WTC11 (cell line): ENCODE data around the gene SORCS1. TPM values are rescaled to one million over a fixed set of nuclear protein-coding genes. Genes with fewer than 3 reads are reported as not detected.

Experiments
- ATAC-seq: fragments of 200-7000 bp; cut with Tn5 transposase; 2 replicates; pipeline ENCODE4 v1.10.0; 2021; ENCODE audit warnings: mild to moderate bottlenecking, moderate library complexity
- CTCF ChIA-PET: fragments of 300-600 bp; sonication (Branson Sonifier 250); formaldehyde crosslinking; loops from one replicate; lab custom pipeline; 2021; ENCODE audit warnings: antibody characterized with exemption; lab: Charles Lee
- POLR2A ChIA-PET: fragments of 350-600 bp; sonication (Branson Sonifier 250); formaldehyde crosslinking; loops from one replicate; lab custom pipeline; 2021; ENCODE audit warnings: antibody characterized with exemption; lab: Charles Lee
- DNase-seq: peaks from one replicate; pipeline ENCODE4 v3.0.0; 2021; ENCODE audit warnings: low spot score
- H3K27ac Mint-ChIP-seq: 2 replicates; pipeline ENCODE4 v1.8.0; 2021; ENCODE audit warnings: mixed read lengths
- H3K27me3 Mint-ChIP-seq: 2 replicates; pipeline ENCODE4 v1.8.0; 2021; ENCODE audit warnings: low read depth, mild to moderate bottlenecking, moderate library complexity, mixed read lengths
- H3K36me3 Mint-ChIP-seq: 2 replicates; pipeline ENCODE4 v1.8.0; 2021; ENCODE audit warnings: mixed read lengths
- H3K4me1 Mint-ChIP-seq: 2 replicates; pipeline ENCODE4 v1.8.0; 2022; ENCODE audit warnings: mixed read lengths
- H3K4me3 Mint-ChIP-seq: 2 replicates; pipeline ENCODE4 v1.8.0; 2021; ENCODE audit warnings: mild to moderate bottlenecking, moderate library complexity, mixed read lengths
- H3K9me3 Mint-ChIP-seq: 2 replicates; pipeline ENCODE4 v1.8.0; 2021; ENCODE audit warnings: mixed read lengths
- AR ChIP-seq: fragments of 250-450 bp; sonication (Bioruptor Pico); IDR thresholded peaks from 2 replicates; pipeline ENCODE4 v1.9.0; 2021; ENCODE audit warnings: mild to moderate bottlenecking
- E2F4 ChIP-seq: sonication (generic); formaldehyde crosslinking; IDR thresholded peaks from 2 replicates; pipeline ENCODE4 v1.8.1; 2022; ENCODE audit warnings: low read depth, mild to moderate bottlenecking, moderate library complexity, missing genetic modification reagents, borderline replicate concordance
- E2F5 ChIP-seq: sonication (generic); formaldehyde crosslinking; IDR thresholded peaks from 2 replicates; pipeline ENCODE4 v1.8.1; 2022; ENCODE audit warnings: mild to moderate bottlenecking, moderate library complexity, missing genetic modification reagents
- ELF4 ChIP-seq: sonication (generic); formaldehyde crosslinking; IDR thresholded peaks from 2 replicates; pipeline ENCODE4 v1.8.1; 2022; ENCODE audit warnings: low read depth, mild to moderate bottlenecking, moderate library complexity, missing genetic modification reagents
- FOXJ3 ChIP-seq: sonication (generic); formaldehyde crosslinking; IDR thresholded peaks from 2 replicates; pipeline ENCODE4 v1.9.0; 2021; ENCODE audit warnings: missing genetic modification reagents, mild to moderate bottlenecking, borderline replicate concordance
- FOXK1 ChIP-seq: sonication (generic); formaldehyde crosslinking; IDR thresholded peaks from 2 replicates; pipeline ENCODE4 v1.8.0; 2022; ENCODE audit warnings: mild to moderate bottlenecking, moderate library complexity, missing genetic modification reagents
- FOXP1 ChIP-seq: sonication (generic); formaldehyde crosslinking; IDR thresholded peaks from 2 replicates; pipeline ENCODE4 v1.8.0; 2022; ENCODE audit warnings: missing genetic modification reagents, mild to moderate bottlenecking, moderate library complexity, borderline replicate concordance
- GABPB1 ChIP-seq: sonication (generic); formaldehyde crosslinking; IDR thresholded peaks from 2 replicates; pipeline ENCODE4 v1.8.1; 2023; ENCODE audit warnings: mild to moderate bottlenecking, missing genetic modification reagents
- GTF2I ChIP-seq: fragments of 250-450 bp; sonication (Bioruptor Pico); conservative IDR thresholded peaks from 2 replicates; pipeline ENCODE4 v1.4.0; 2021; ENCODE audit warnings: mild to moderate bottlenecking
- HMGA2 ChIP-seq: fragments of 250-450 bp; sonication (Bioruptor Pico); IDR thresholded peaks from 2 replicates; pipeline ENCODE4 v1.4.0; 2021; ENCODE audit warnings: mild to moderate bottlenecking, moderate library complexity
- IRF2 ChIP-seq: sonication (generic); formaldehyde crosslinking; IDR thresholded peaks from 2 replicates; pipeline ENCODE4 v1.8.0; 2022; ENCODE audit warnings: low read depth, missing genetic modification reagents, borderline replicate concordance
- MAX ChIP-seq: sonication (generic); formaldehyde crosslinking; IDR thresholded peaks from 2 replicates; pipeline ENCODE4 v1.8.0; 2022; ENCODE audit warnings: mild to moderate bottlenecking, missing genetic modification reagents
- NFE2L1 ChIP-seq: sonication (generic); formaldehyde crosslinking; IDR thresholded peaks from 2 replicates; pipeline ENCODE4 v1.8.1; 2023; ENCODE audit warnings: missing genetic modification reagents
- OVOL2 ChIP-seq: fragments of 250-450 bp; sonication (Bioruptor Pico); IDR thresholded peaks from 2 replicates; pipeline ENCODE4 v1.9.0; 2021; ENCODE audit warnings: mild to moderate bottlenecking, borderline replicate concordance
- PRRX2 ChIP-seq: fragments of 250-450 bp; sonication (Bioruptor Pico); IDR thresholded peaks from 2 replicates; pipeline ENCODE4 v1.8.0; 2021; ENCODE audit warnings: mild to moderate bottlenecking
- SMAD4 ChIP-seq: sonication (generic); formaldehyde crosslinking; IDR thresholded peaks from 2 replicates; pipeline ENCODE4 v1.8.0; 2022; ENCODE audit warnings: mild to moderate bottlenecking, missing genetic modification reagents
- TEAD1 ChIP-seq: sonication (generic); formaldehyde crosslinking; IDR thresholded peaks from 2 replicates; pipeline ENCODE4 v1.8.0; 2022; ENCODE audit warnings: mild to moderate bottlenecking, missing genetic modification reagents
- TEAD4 ChIP-seq: sonication (generic); formaldehyde crosslinking; IDR thresholded peaks from 2 replicates; pipeline ENCODE4 v1.8.0; 2022; ENCODE audit warnings: mild to moderate bottlenecking, missing genetic modification reagents
- USF2 ChIP-seq: sonication (generic); formaldehyde crosslinking; IDR thresholded peaks from 2 replicates; pipeline ENCODE4 v1.8.1; 2023; ENCODE audit warnings: mild to moderate bottlenecking, missing genetic modification reagents, moderate library complexity
- ZBTB43 ChIP-seq: sonication (generic); formaldehyde crosslinking; IDR thresholded peaks from 2 replicates; pipeline ENCODE4 v1.8.1; 2023; ENCODE audit warnings: mild to moderate bottlenecking, missing genetic modification reagents
- ZMAT4 ChIP-seq: fragments of 250-450 bp; sonication (Bioruptor Pico); IDR thresholded peaks from 2 replicates; pipeline ENCODE4 v1.9.0; 2021; ENCODE audit warnings: mild to moderate bottlenecking
- ZNF121 ChIP-seq: sonication (generic); formaldehyde crosslinking; IDR thresholded peaks from 2 replicates; pipeline ENCODE4 v1.8.0; 2023; ENCODE audit warnings: missing genetic modification reagents
- ZNF396 ChIP-seq: fragments of 250-450 bp; sonication (Bioruptor Pico); IDR thresholded peaks from 2 replicates; pipeline ENCODE4 v1.8.0; 2021; ENCODE audit warnings: mild to moderate bottlenecking, moderate library complexity, borderline replicate concordance
- ZNF423 ChIP-seq: fragments of 250-450 bp; sonication (Bioruptor Pico); IDR thresholded peaks from 2 replicates; pipeline ENCODE4 v2.1.2; 2022; ENCODE audit warnings: mild to moderate bottlenecking, moderate library complexity
- ZNF532 ChIP-seq: fragments of 250-450 bp; sonication (Bioruptor Pico); IDR thresholded peaks from 2 replicates; pipeline ENCODE4 v1.9.0; 2021; ENCODE audit warnings: mild to moderate bottlenecking, borderline replicate concordance
- total RNA-seq: library from RNA; stranded (reverse); gene quantifications from 3 replicates; pipeline ENCODE4 v1.2.3, GENCODE V29; 2021

SORCS1 gene
- total RNA-seq, 1 experiment from 2014 or later = 3.3 TPM

- ChIA-PET POLR2A (no interaction called here), CTCF (no interaction called here)
- ATAC-seq = no peak
- no peak for DNase-seq
- H3K27ac Mint-ChIP-seq = no peak overlapping the region
- 0 out of 2 replicates have a peak, but pooled peaks cover 2% of the 10 kb centered on the region for H3K36me3 Mint-ChIP-seq
- H3K4me3 Mint-ChIP-seq = no peak overlapping the region
- peaks cover 6% of the 10 kb centered on the region for H3K9me3 Mint-ChIP-seq
- no peaks in the 10 kb centered on the region for H3K27me3 Mint-ChIP-seq
- 0 out of 2 replicates have a peak, but pooled peaks cover 2% of the 10 kb centered on the region for H3K4me1 Mint-ChIP-seq
- TF ChIP-seq E2F5 (CRISPR knock-in tag) (no peak), SMAD4 (CRISPR knock-in tag) (no peak), E2F4 (CRISPR knock-in tag) (no peak), HMGA2 (CRISPR knock-in tag) (no peak), AR (CRISPR knock-in tag) (no peak), FOXK1 (CRISPR knock-in tag) (no peak), ZNF532 (no peak), USF2 (CRISPR knock-in tag) (no peak), ZBTB43 (CRISPR knock-in tag) (no peak), FOXJ3 (CRISPR knock-in tag) (no peak), ZNF423 (CRISPR knock-in tag) (no peak), NFE2L1 (no peak), ZNF396 (no peak)
Observed at GRCh38 chr10:107002068-107002467, 162.4 kb downstream of the SORCS1 start.

GRCh38 chr10:106999118-106999707 lies 165.3 kb downstream of the SORCS1 start:
- CTCF ChIA-PET = no interaction called here
- Mint-ChIP-seq H3K4me1 (0 out of 2 replicates have a peak, but pooled peaks cover 2% of the 10 kb centered on the region), H3K4me3 (no peak overlapping the region), H3K36me3 (no peaks in the 10 kb centered on the region), H3K27ac (no peak overlapping the region), H3K9me3 (peaks cover 5% of the 10 kb centered on the region; the same call in 1 of the 2 replicates), H3K27me3 (no peaks in the 10 kb centered on the region)
- ATAC-seq (no peak), DNase-seq (no peak)
- TF ChIP-seq TEAD4 (no peak), OVOL2 (CRISPR knock-in tag) (no peak), TEAD1 (CRISPR knock-in tag) (no peak), FOXK1 (CRISPR knock-in tag) (no peak), MAX (CRISPR knock-in tag) (no peak), IRF2 (CRISPR knock-in tag) (no peak), PRRX2 (CRISPR knock-in tag) (no peak), GTF2I (CRISPR knock-in tag) (no peak), ZNF121 (CRISPR knock-in tag) (no peak), ELF4 (no peak), ZMAT4 (no peak), FOXP1 (no peak), GABPB1 (CRISPR knock-in tag) (no peak)
- POLR2A ChIA-PET = no interaction called here
